GM19468 (cell line): Measurements from ENCODE around the gene FHL2.
"Not testable (repeated sequence)": the region's sequence is repeated elsewhere in the genome, so short reads cannot be mapped to it uniquely, and the experiment has no call there.

Source experiments
- ATAC-seq: cut with Tn5 transposase; IDR thresholded peaks from one replicate; pipeline ENCODE4 v1.9.1; 2021; ENCODE audit warnings: mild to moderate bottlenecking, moderate library complexity, moderate number of reproducible peaks; ENCODE audit not compliant: unreplicated experiment; ENCODE audit errors: extremely low read depth

FHL2 gene

GRCh38 chr2:105424836-105425235, 26.0 kb upstream of the FHL2 start:
- not testable (repeated sequence) for ATAC-seq

GRCh38 chr2:105422801-105423200, 23.9 kb upstream of the FHL2 start:
- ATAC-seq: no peak

GRCh38 chr2:105421053-105421452, 22.2 kb upstream of the FHL2 start:
- no peak for ATAC-seq

- ATAC-seq: no peak
Observed at GRCh38 chr2:105418522-105418921, 19.7 kb upstream of the FHL2 start.

GRCh38 chr2:105417857-105418436, 19.1 kb upstream of the FHL2 start:
- ATAC-seq: no peak

GRCh38 chr2:105416156-105416555, 17.3 kb upstream of the FHL2 start:
- ATAC-seq: no peak

- ATAC-seq: no peak
Observed at GRCh38 chr2:105415007-105415406, 16.2 kb upstream of the FHL2 start.

- ATAC-seq: no peak
Observed at GRCh38 chr2:105413206-105413605, 14.4 kb upstream of the FHL2 start.

- ATAC-seq: no peak
Observed at GRCh38 chr2:105412584-105412983, 13.7 kb upstream of the FHL2 start.

GRCh38 chr2:105411720-105412407, 13.0 kb upstream of the FHL2 start:
- ATAC-seq: no peak

GRCh38 chr2:105410554-105410953, 11.7 kb upstream of the FHL2 start:
- ATAC-seq: no peak

- no peak for ATAC-seq
Observed at GRCh38 chr2:105409717-105410116, 10.9 kb upstream of the FHL2 start.

- no peak for ATAC-seq
Observed at GRCh38 chr2:105407946-105408743, 9.3 kb upstream of the FHL2 start.

- ATAC-seq: no peak
Observed at GRCh38 chr2:105406221-105406620, 7.4 kb upstream of the FHL2 start.

GRCh38 chr2:105405291-105405690, 6.4 kb upstream of the FHL2 start:
- ATAC-seq: no peak

GRCh38 chr2:105404736-105405135, 5.9 kb upstream of the FHL2 start:
- no peak for ATAC-seq

GRCh38 chr2:105403783-105404698, 5.2 kb upstream of the FHL2 start:
- ATAC-seq: no peak

GRCh38 chr2:105403241-105403782, 4.5 kb upstream of the FHL2 start:
- no peak for ATAC-seq

- ATAC-seq: no peak
Observed at GRCh38 chr2:105402809-105403208, 4.0 kb upstream of the FHL2 start.

- no peak for ATAC-seq
Observed at GRCh38 chr2:105401867-105402266, 3.0 kb upstream of the FHL2 start.
